Neural cell (in vitro differentiated cells): Measurements from ENCODE around the gene BRINP1. TPM values are rescaled to one million over a fixed set of nuclear protein-coding genes. Genes with fewer than 3 reads are reported as not detected.

ENCODE experiments used
- H2AFZ ChIP-seq: fragments of 200-600, 300-800 bp; sonication (generic), shearing (Covaris generic); 2 replicates; pipeline ENCODE4 v1.6.0; 2014; ENCODE audit warnings: low read depth, mild to moderate bottlenecking, antibody characterized with exemption, low read length, moderate library complexity
- H3F3A ChIP-seq: fragments of 200-600 bp; shearing (Covaris generic); 2 replicates; pipeline ENCODE4 v1.6.1; 2016; ENCODE audit warnings: mild to moderate bottlenecking, moderate library complexity, mixed read lengths, antibody characterized with exemption, low read length; ENCODE audit not compliant: insufficient read depth, poor library complexity, severe bottlenecking
- H3K27ac ChIP-seq: fragments of 200-600, 300-800 bp; sonication (generic), shearing (Covaris generic); 2 replicates; pipeline ENCODE4 v1.5.1; 2014; ENCODE audit warnings: mild to moderate bottlenecking, low read length, moderate library complexity
- H3K27me3 ChIP-seq: fragments of 300-800, 200-600 bp; sonication (generic), shearing (Covaris generic); 2 replicates; pipeline ENCODE4 v1.6.0; 2014; ENCODE audit warnings: mild to moderate bottlenecking, low read depth, low read length, moderate library complexity; ENCODE audit not compliant: insufficient read depth
- H3K36me3 ChIP-seq: fragments of 300-800, 200-600 bp; sonication (generic), shearing (Covaris generic); 2 replicates; pipeline ENCODE4 v1.5.1; 2014; ENCODE audit warnings: mild to moderate bottlenecking, antibody characterized with exemption, low read length, moderate library complexity; ENCODE audit not compliant: insufficient read depth
- H3K4me2 ChIP-seq: fragments of 300-800, 200-600 bp; sonication (generic), shearing (Covaris generic); 2 replicates; pipeline ENCODE4 v1.6.0; 2014; ENCODE audit warnings: mild to moderate bottlenecking, low read length
- H3K4me3 ChIP-seq: fragments of 300-800, 200-600 bp; sonication (generic), shearing (Covaris generic); 2 replicates; pipeline ENCODE4 v1.5.1; 2014; ENCODE audit warnings: mild to moderate bottlenecking, low read length, moderate library complexity
- H3K79me2 ChIP-seq: fragments of 200-600 bp; shearing (Covaris generic); replicated peaks from 2 replicates; pipeline ENCODE4 v1.6.0; 2014; ENCODE audit warnings: mild to moderate bottlenecking, low read length, moderate library complexity; ENCODE audit not compliant: insufficient read depth
- H3K9ac ChIP-seq: fragments of 300-800, 200-600 bp; sonication (generic), shearing (Covaris generic); 2 replicates; pipeline ENCODE4 v1.6.1; 2016; ENCODE audit warnings: mild to moderate bottlenecking, low read length, mixed read lengths
- H3K9me2 ChIP-seq: fragments of 200-600 bp; shearing (Covaris generic); 2 replicates; pipeline ENCODE4 v1.6.1; 2016; ENCODE audit warnings: mild to moderate bottlenecking, low read length, mixed read lengths; ENCODE audit not compliant: insufficient read depth
- H3K9me3 ChIP-seq: fragments of 200-600, 300-800 bp; sonication (generic), shearing (Covaris generic); 2 replicates; pipeline ENCODE4 v1.6.1; 2016; ENCODE audit warnings: mild to moderate bottlenecking, mixed run types, low read length, moderate library complexity, mixed read lengths
- H4K20me1 ChIP-seq: fragments of 200-600 bp; shearing (Covaris generic); 2 replicates; pipeline ENCODE4 v1.6.1; 2016; ENCODE audit warnings: mild to moderate bottlenecking, mixed run types; ENCODE audit not compliant: insufficient read depth
- EP300 ChIP-seq: fragments of 450-650 bp; conservative IDR thresholded peaks from 2 replicates; pipeline ENCODE4 v1.6.1; 2014; ENCODE audit warnings: antibody characterized with exemption, mild to moderate bottlenecking, moderate library complexity; ENCODE audit not compliant: poor library complexity, severe bottlenecking
- EZH2 ChIP-seq: fragments of 200-600, 300-800 bp; shearing (Covaris generic), sonication (generic); IDR thresholded peaks from 2 replicates; pipeline ENCODE4 v1.6.1; 2014; ENCODE audit warnings: antibody characterized with exemption, low read length, borderline replicate concordance, mild to moderate bottlenecking; ENCODE audit not compliant: insufficient read depth, poor library complexity, severe bottlenecking
- MXI1 ChIP-seq: fragments of 450-650 bp; conservative IDR thresholded peaks from 2 replicates; pipeline ENCODE4 v1.6.1; 2014; ENCODE audit warnings: antibody characterized with exemption, mild to moderate bottlenecking; ENCODE audit not compliant: poor library complexity, severe bottlenecking
- POLR2AphosphoS5 ChIP-seq: IDR thresholded peaks from 2 replicates; pipeline ENCODE4 v1.6.1; 2012
- RAD21 ChIP-seq: fragments of 450-650 bp; conservative IDR thresholded peaks from 2 replicates; pipeline ENCODE4 v1.6.1; 2014; ENCODE audit warnings: antibody characterized with exemption, mild to moderate bottlenecking, moderate library complexity
- REST ChIP-seq: IDR thresholded peaks from 2 replicates; pipeline ENCODE4 v1.6.1; 2012; ENCODE audit warnings: borderline replicate concordance
- SMC3 ChIP-seq: fragments of 450-650 bp; conservative IDR thresholded peaks from 2 replicates; pipeline ENCODE4 v1.6.1; 2014; ENCODE audit warnings: antibody characterized with exemption, mild to moderate bottlenecking, moderate library complexity; ENCODE audit not compliant: poor library complexity
- TAF1 ChIP-seq: IDR thresholded peaks from 2 replicates; pipeline ENCODE4 v1.6.1; 2012; ENCODE audit warnings: low read depth
- polyA plus RNA-seq: library from polyadenylated mRNA; depleted of rRNA; stranded (reverse); fragments of >200 nt; gene quantifications from 2 replicates; pipeline ENCODE4 v1.2.3, GENCODE V29; 2014
- TF ChIP-seq, protein P1 (sequence below): fragments of 450-650 bp; IDR thresholded peaks from 2 replicates; pipeline ENCODE4 v1.5.1; 2014; ENCODE audit warnings: antibody characterized with exemption, mild to moderate bottlenecking, moderate library complexity; ENCODE audit not compliant: poor library complexity, severe bottlenecking

Gene BRINP1
- polyA plus RNA-seq, 1 donor from 2014 or later, result 15.6 TPM

GRCh38 chr9:119334745-119335144 is 34.5 kb downstream of the BRINP1 start:
- H3K27ac ChIP-seq, result no peak overlapping the region

DNA sequence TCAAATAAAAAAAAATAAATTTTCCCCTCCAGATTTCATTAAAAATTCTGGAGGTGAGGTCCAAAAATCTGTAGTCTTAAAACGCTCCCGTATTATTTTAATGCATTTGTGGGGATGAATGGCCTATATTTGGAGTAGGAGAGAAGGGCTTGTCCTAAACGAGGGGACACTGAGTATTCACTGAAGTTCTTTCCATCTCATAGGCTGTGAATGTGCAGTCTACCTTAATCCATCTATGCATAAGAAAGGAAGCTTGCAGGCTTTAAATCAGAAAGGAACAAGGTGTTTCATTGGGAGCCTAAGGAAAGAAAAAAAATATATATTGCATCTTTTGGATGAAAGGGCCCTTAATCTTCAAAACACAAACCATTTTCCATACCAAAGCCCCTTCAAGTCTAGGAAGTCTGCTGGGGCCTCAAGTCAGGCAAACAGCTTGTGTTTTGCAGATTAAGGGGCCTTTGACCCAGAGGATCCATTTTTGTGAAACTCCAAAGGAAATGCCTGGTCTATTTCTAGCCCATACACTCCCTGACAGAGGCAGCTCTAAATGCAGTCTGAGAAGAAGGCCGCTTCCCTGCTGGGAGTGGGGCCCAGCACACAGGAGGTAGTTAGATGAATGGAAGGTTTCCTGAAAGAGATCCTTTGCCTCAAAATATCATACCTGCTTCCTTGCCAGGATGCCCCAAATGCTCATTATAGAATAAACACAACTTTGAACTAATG is 35.6 kb downstream of the BRINP1 start:
- Histone ChIP-seq H3K27ac (no peak overlapping the region), H3K9ac (no peak overlapping the region), H3K9me2 (no peaks in the 10 kb centered on the region), H3K79me2 (no peaks in the 10 kb centered on the region), H3K36me3 (no peaks in the 10 kb centered on the region), H3F3A (no peaks in the 10 kb centered on the region), H2AFZ (no peak overlapping the region), H3K9me3 (peaks cover 5% of the 10 kb centered on the region), H3K27me3 (no peaks in the 10 kb centered on the region), H4K20me1 (no peaks in the 10 kb centered on the region), H3K4me2 (no peak overlapping the region), H3K4me3 (no peak overlapping the region)
- no peak for TF ChIP-seq REST
- no peak for TF ChIP-seq MXI1
- TF ChIP-seq POLR2AphosphoS5, result no peak
- TF ChIP-seq SMC3, result no peak
- TF ChIP-seq, protein P1, sequence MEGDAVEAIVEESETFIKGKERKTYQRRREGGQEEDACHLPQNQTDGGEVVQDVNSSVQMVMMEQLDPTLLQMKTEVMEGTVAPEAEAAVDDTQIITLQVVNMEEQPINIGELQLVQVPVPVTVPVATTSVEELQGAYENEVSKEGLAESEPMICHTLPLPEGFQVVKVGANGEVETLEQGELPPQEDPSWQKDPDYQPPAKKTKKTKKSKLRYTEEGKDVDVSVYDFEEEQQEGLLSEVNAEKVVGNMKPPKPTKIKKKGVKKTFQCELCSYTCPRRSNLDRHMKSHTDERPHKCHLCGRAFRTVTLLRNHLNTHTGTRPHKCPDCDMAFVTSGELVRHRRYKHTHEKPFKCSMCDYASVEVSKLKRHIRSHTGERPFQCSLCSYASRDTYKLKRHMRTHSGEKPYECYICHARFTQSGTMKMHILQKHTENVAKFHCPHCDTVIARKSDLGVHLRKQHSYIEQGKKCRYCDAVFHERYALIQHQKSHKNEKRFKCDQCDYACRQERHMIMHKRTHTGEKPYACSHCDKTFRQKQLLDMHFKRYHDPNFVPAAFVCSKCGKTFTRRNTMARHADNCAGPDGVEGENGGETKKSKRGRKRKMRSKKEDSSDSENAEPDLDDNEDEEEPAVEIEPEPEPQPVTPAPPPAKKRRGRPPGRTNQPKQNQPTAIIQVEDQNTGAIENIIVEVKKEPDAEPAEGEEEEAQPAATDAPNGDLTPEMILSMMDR, result no peak
- TF ChIP-seq TAF1, result no peak
- no peak for TF ChIP-seq EP300
- TF ChIP-seq EZH2, result no peak
- no peak for TF ChIP-seq RAD21

More at GRCh38 chr9:119334745-119335144, 34.5 kb downstream of the BRINP1 start:
- no peak overlapping the region for H3K4me3 ChIP-seq
- H3K9ac ChIP-seq, result no peak overlapping the region
- no peaks in the 10 kb centered on the region for H4K20me1 ChIP-seq
- TF ChIP-seq EP300, result no peak
- H3K79me2 ChIP-seq, result no peaks in the 10 kb centered on the region
- no peaks in the 10 kb centered on the region for H3F3A ChIP-seq
- H3K4me2 ChIP-seq, result no peak overlapping the region
- H3K9me2 ChIP-seq, result no peaks in the 10 kb centered on the region
- H2AFZ ChIP-seq, result no peak overlapping the region
- peaks cover 5% of the 10 kb centered on the region for H3K9me3 ChIP-seq
- H3K27me3 ChIP-seq, result no peaks in the 10 kb centered on the region
- H3K36me3 ChIP-seq, result no peaks in the 10 kb centered on the region

- Histone ChIP-seq H3K27me3 (no peaks in the 10 kb centered on the region), H3K9ac (no peak overlapping the region), H4K20me1 (no peaks in the 10 kb centered on the region), H3K9me3 (peaks cover 5% of the 10 kb centered on the region), H2AFZ (no peak overlapping the region), H3K4me2 (no peak overlapping the region), H3K36me3 (no peaks in the 10 kb centered on the region), H3K4me3 (no peak overlapping the region), H3K27ac (no peak overlapping the region), H3F3A (no peaks in the 10 kb centered on the region), H3K79me2 (no peaks in the 10 kb centered on the region), H3K9me2 (no peaks in the 10 kb centered on the region)
- TF ChIP-seq REST, result no peak
- TF ChIP-seq TAF1, result no peak
- TF ChIP-seq, protein P1, result no peak
- TF ChIP-seq SMC3, result no peak
- no peak for TF ChIP-seq EP300
Measured at GRCh38 chr9:119332522-119332921, 36.7 kb downstream of the BRINP1 start.
